NCI-H510A treated with DMSO at 0.1 percent for 48 hours (cell line): ENCODE measurements around the gene SMIM31.

Experiments
- DNase-seq: peaks from one replicate; lab custom pipeline; 2025; lab: John Stamatoyannopoulos, UW

The SMIM31 gene

GRCh38 chr4:164753873-164754488 is at the start of gene SMIM31:
TSS of gene SMIM31 (plus strand) at chr4:164754131. CDS start at chr4:164770444, 16,313 bp downstream.
- DNase-seq: peak; percentile 1

GRCh38 chr4:164706675-164707074 is 47.3 kb upstream of the SMIM31 start:
- DNase-seq: no peak

- DNase-seq: no peak
Measured at GRCh38 chr4:164716901-164717300, 37.0 kb upstream of the SMIM31 start.

- no peak for DNase-seq
Measured at GRCh38 chr4:164718827-164719226, 35.1 kb upstream of the SMIM31 start.

GRCh38 chr4:164725066-164725465 is 28.9 kb upstream of the SMIM31 start:
- DNase-seq: no peak

GRCh38 chr4:164730705-164731393 is 23.1 kb upstream of the SMIM31 start:
- DNase-seq: no peak

GRCh38 chr4:164731827-164732474 is 22.0 kb upstream of the SMIM31 start:
- peak; percentile 21 for DNase-seq

GRCh38 chr4:164734484-164734883 is 19.4 kb upstream of the SMIM31 start:
- DNase-seq: no peak

- DNase-seq: peak; percentile 19
Measured at GRCh38 chr4:164748375-164748774, 5.6 kb upstream of the SMIM31 start.

GRCh38 chr4:164755432-164755831 is 1.5 kb downstream of the SMIM31 start:
- no peak for DNase-seq

GRCh38 chr4:164756686-164757085 is 2.8 kb downstream of the SMIM31 start:
- no peak for DNase-seq

- DNase-seq: no peak
Measured at GRCh38 chr4:164761241-164761640, 7.3 kb downstream of the SMIM31 start.

- no peak for DNase-seq
Measured at GRCh38 chr4:164761746-164762275, 7.9 kb downstream of the SMIM31 start.

GRCh38 chr4:164765096-164765495 is 11.2 kb downstream of the SMIM31 start:
- DNase-seq: no peak

GRCh38 chr4:164765833-164766232 is 11.9 kb downstream of the SMIM31 start:
- no peak for DNase-seq

- DNase-seq: no peak
Measured at GRCh38 chr4:164768516-164768915, 14.6 kb downstream of the SMIM31 start.

GRCh38 chr4:164770010-164770724 is 16.2 kb downstream of the SMIM31 start:
- DNase-seq: no peak

- no peak for DNase-seq
Measured at GRCh38 chr4:164771088-164771487, 17.2 kb downstream of the SMIM31 start.

GRCh38 chr4:164772076-164772475 is 18.1 kb downstream of the SMIM31 start:
- no peak for DNase-seq

GRCh38 chr4:164779080-164779479 is 25.1 kb downstream of the SMIM31 start:
- no peak for DNase-seq

GRCh38 chr4:164779811-164780216 is 25.9 kb downstream of the SMIM31 start:
- peak; percentile 16 for DNase-seq

- DNase-seq: no peak
Measured at GRCh38 chr4:164780839-164781238, 26.9 kb downstream of the SMIM31 start.
